ENCODE data around the gene IGFBP5.

DNA sequence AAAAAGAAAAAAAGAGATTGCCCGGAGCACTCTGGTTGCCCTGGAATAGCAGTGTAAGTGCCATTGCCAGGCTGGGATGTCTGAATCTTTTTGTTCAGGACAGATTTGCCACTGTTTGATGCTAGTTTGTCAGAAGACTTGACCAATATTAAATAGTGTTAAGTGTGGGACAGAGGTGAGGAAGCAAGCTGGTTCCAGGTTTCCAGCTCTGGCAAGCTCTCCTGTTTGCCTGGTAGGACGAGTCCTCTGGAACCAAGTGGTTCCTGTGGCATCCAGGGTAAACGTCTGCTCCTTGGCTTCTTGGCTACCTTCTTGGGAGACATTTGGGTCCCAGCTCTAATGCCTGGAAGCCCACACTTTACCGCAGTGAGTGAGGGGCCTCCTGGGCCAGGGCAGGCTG lies 20.8 kb upstream of the IGFBP5 start:
- TF ChIP-seq, protein P1, sequence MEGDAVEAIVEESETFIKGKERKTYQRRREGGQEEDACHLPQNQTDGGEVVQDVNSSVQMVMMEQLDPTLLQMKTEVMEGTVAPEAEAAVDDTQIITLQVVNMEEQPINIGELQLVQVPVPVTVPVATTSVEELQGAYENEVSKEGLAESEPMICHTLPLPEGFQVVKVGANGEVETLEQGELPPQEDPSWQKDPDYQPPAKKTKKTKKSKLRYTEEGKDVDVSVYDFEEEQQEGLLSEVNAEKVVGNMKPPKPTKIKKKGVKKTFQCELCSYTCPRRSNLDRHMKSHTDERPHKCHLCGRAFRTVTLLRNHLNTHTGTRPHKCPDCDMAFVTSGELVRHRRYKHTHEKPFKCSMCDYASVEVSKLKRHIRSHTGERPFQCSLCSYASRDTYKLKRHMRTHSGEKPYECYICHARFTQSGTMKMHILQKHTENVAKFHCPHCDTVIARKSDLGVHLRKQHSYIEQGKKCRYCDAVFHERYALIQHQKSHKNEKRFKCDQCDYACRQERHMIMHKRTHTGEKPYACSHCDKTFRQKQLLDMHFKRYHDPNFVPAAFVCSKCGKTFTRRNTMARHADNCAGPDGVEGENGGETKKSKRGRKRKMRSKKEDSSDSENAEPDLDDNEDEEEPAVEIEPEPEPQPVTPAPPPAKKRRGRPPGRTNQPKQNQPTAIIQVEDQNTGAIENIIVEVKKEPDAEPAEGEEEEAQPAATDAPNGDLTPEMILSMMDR (IDR thresholded peaks at IDR 0.05) = no peak
- no peak for TF ChIP-seq POLR2A (IDR thresholded peaks at IDR 0.05)
